ENCODE results near the gene CDK11B.

- TF ChIP-seq BHLHE40 (IDR thresholded peaks at IDR 0.05; ENCODE audit: borderline replicate concordance) (no peak), SP1 (IDR thresholded peaks at IDR 0.05) (no peak), FOXA1 (IDR thresholded peaks at IDR 0.05) (no peak), FOXK2 (IDR thresholded peaks at IDR 0.05) (no peak), FOXM1 (IDR thresholded peaks at IDR 0.05; ENCODE audit: borderline replicate concordance) (no peak), L3MBTL2 (conservative IDR thresholded peaks at IDR 0.05) (no peak), NFRKB (IDR thresholded peaks at IDR 0.05) (no peak), ARNT (IDR thresholded peaks at IDR 0.05) (no peak), TARDBP (IDR thresholded peaks at IDR 0.05) (no peak), SUZ12 (IDR thresholded peaks at IDR 0.05) (no peak), PKNOX1 (IDR thresholded peaks at IDR 0.05) (no peak)
Measured at GRCh38 chr1:1687846-1688245, 29.0 kb upstream of the CDK11B start.
